Stimulated activated CD4-positive, alpha-beta T cell treated with anti-CD3 and anti-CD28 coated beads, TNF-alpha, amount 100 ng/mL, for 48 hours (primary cell): Measurements from ENCODE around the gene SLC35B1.

Experiments used
- DNase-seq, 3 donors: peaks; one replicate each; pipeline ENCODE4 v3.0.0-alpha.2; 2020; ENCODE audit warnings: low read depth in 3 of 3

The SLC35B1 gene

GRCh38 chr17:49707608-49708514, at the start of gene SLC35B1:
SLC35B1 (minus strand) TSS chr17:49707964; CDS start chr17:49707833, 131 bp downstream.
- peak; percentile 98 for DNase-seq

GRCh38 chr17:49757151-49757777, 49.5 kb upstream of the SLC35B1 start:
- DNase-seq, result no peak

- no peak for DNase-seq
Measured at GRCh38 chr17:49756323-49757150, 48.8 kb upstream of the SLC35B1 start.

- DNase-seq, result no peak
Measured at GRCh38 chr17:49755663-49756283, 48.0 kb upstream of the SLC35B1 start.

- DNase-seq, result no peak
Measured at GRCh38 chr17:49753959-49754391, 46.2 kb upstream of the SLC35B1 start.

- DNase-seq, result no peak
Measured at GRCh38 chr17:49752508-49752907, 44.7 kb upstream of the SLC35B1 start.

GRCh38 chr17:49749730-49750129, 42.0 kb upstream of the SLC35B1 start:
- DNase-seq, result no peak

- DNase-seq, result peak in 2 of 3 donors; percentile 38 to 49
Measured at GRCh38 chr17:49748791-49749190, 41.0 kb upstream of the SLC35B1 start.

GRCh38 chr17:49748223-49748622, 40.5 kb upstream of the SLC35B1 start:
- DNase-seq, result no peak

GRCh38 chr17:49747632-49748031, 39.9 kb upstream of the SLC35B1 start:
- no peak for DNase-seq

GRCh38 chr17:49746791-49747490, 39.2 kb upstream of the SLC35B1 start:
- DNase-seq, result no peak

- no peak for DNase-seq
Measured at GRCh38 chr17:49745175-49746139, 37.7 kb upstream of the SLC35B1 start.

- no peak for DNase-seq
Measured at GRCh38 chr17:49742166-49742638, 34.4 kb upstream of the SLC35B1 start.

GRCh38 chr17:49741692-49742076, 33.9 kb upstream of the SLC35B1 start:
- no peak for DNase-seq

GRCh38 chr17:49741009-49741691, 33.4 kb upstream of the SLC35B1 start:
- DNase-seq, result no peak

- DNase-seq, result peak; percentile 62 to 73 (median 72)
Measured at GRCh38 chr17:49739641-49740271, 32.0 kb upstream of the SLC35B1 start.

GRCh38 chr17:49738456-49739163, 30.8 kb upstream of the SLC35B1 start:
- DNase-seq, result no peak
